Measurements from ENCODE around the gene MAP3K12. TPM values are rescaled to one million over a fixed set of nuclear protein-coding genes. Genes with fewer than 3 reads are reported as not detected.
A peak's percentile ranks its signal among the peaks of the same experiment; 100 is the strongest.

Gene MAP3K12
- total and polyA plus RNA-seq, 2 donors from 2014 or later: 15.2 to 21.8 TPM

DNA sequence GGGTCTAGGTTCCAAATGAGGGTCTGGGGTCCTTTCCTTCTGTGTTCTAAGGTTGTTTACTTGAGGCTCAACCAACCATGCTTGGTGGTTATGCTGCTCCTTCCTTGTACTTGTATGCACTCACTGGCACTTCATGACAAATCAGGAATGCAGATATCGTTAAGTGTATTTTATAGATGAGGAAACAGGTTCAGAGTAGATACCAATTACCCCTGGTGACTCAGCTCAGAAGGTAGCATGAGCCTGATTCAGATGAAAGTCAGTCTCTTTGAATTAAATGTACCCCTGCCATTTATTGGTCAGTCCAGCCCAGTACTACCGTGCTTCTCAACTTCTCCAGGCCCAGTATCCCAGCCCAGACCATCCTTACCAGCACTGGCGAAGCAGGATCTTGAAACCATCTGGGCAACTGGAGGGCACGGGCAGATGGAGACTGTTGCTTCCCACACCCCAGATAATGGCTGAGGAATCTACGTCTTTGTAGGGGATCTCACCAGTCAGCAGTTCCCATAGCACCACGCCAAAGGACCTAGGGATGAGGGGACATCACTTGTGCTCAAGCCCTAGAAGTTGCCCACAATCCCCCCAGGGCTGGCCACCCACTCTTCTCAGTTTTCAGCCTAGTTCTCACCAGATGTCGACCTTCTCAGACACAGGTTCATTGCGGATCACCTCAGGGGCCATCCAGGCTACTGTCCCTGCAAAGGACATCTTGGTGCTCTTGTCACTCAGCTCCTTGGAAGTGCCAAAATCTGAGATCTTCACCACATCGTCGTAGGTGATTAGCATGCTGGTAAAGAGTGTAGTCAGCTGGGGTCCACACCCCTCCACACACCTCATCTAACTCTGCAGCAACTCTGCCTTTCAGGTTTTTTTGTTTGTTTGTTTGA lies 14.3 kb downstream of the MAP3K12 start:
- no peak for TF ChIP-seq CTCF (IDR thresholded peaks at IDR 0.05; ENCODE audit: borderline replicate concordance, extremely low read depth, insufficient read depth)
- H3K4me3 ChIP-seq (ENCODE audit: low read length in 3 of 3): no peak overlapping the region
- intact Hi-C loops (cut with DNase I): no loop called here
- no peaks in the 10 kb centered on the region for H3K27me3 ChIP-seq (ENCODE audit: control insufficient read depth, insufficient read depth, low read length)
- peaks cover 10 to 36% (median 28%) of the 10 kb centered on the region in 3 donors for H3K36me3 ChIP-seq (ENCODE audit: control insufficient read depth in 2 of 3, insufficient read depth in 3 of 3, low read length in 3 of 3)
- no peak overlapping the region for H3K27ac ChIP-seq (ENCODE audit: low read depth in 2 of 2, low read length in 2 of 2)
- H3K4me1 ChIP-seq (ENCODE audit: control insufficient read depth in 2 of 3, insufficient read depth in 2 of 3, low read depth in 1 of 3, low read length in 3 of 3): peaks cover 0 to 3% (median 3%) of the 10 kb centered on the region in 3 donors
- FAIRE-seq: no peak
- H3K9ac ChIP-seq (ENCODE audit: low read length in 3 of 3): no peak overlapping the region
- no peak for DNase-seq
- H3K9me3 ChIP-seq (ENCODE audit: control insufficient read depth in 2 of 3, insufficient read depth in 1 of 3, low read length in 3 of 3): no peaks in the 10 kb centered on the region

DNA sequence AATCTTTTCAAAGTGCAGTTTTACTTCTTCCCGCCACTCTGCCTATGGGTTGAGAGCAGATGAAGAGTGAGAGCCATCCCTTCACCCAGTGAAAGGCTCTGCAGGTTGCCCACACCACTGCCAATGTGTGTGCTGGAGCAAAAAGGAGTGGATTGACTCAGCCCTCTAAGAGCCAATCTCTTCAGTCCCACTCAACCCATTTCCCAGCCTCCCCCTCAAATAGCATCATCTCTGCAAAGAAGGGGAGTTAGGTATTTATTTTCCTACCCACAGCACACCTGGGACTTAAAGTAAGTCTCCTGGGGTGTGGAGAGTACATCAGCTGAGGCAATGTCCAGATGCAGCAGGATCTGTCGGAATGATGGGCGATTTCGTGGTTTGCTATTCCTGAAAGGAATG lies 15.3 kb downstream of the MAP3K12 start:
- DNase-seq (no peak), FAIRE-seq (no peak)
- Histone ChIP-seq H3K27me3 (ENCODE audit: control insufficient read depth, insufficient read depth, low read length) (no peaks in the 10 kb centered on the region), H3K4me1 (ENCODE audit: control insufficient read depth in 2 of 3, insufficient read depth in 2 of 3, low read depth in 1 of 3, low read length in 3 of 3) (no peaks in the 10 kb centered on the region), H3K9me3 (ENCODE audit: control insufficient read depth in 2 of 3, insufficient read depth in 1 of 3, low read length in 3 of 3) (no peaks in the 10 kb centered on the region), H3K36me3 (ENCODE audit: control insufficient read depth in 2 of 3, insufficient read depth in 3 of 3, low read length in 3 of 3) (peaks cover 11 to 46% (median 31%) of the 10 kb centered on the region in 3 donors), H3K4me3 (ENCODE audit: low read length in 3 of 3) (no peak overlapping the region), H3K9ac (ENCODE audit: low read length in 3 of 3) (no peak overlapping the region), H3K27ac (ENCODE audit: low read depth in 2 of 2, low read length in 2 of 2) (peak overlapping the region in 1 of 2 donors; percentile 28)
- intact Hi-C loops (cut with DNase I): no loop called here
- no peak for TF ChIP-seq CTCF (IDR thresholded peaks at IDR 0.05; ENCODE audit: borderline replicate concordance, extremely low read depth, insufficient read depth)

- Histone ChIP-seq H3K36me3 (ENCODE audit: control insufficient read depth in 2 of 3, insufficient read depth in 3 of 3, low read length in 3 of 3) (peaks cover 11 to 51% (median 33%) of the 10 kb centered on the region in 3 donors), H3K9ac (ENCODE audit: low read length in 3 of 3) (no peak overlapping the region), H3K4me3 (ENCODE audit: low read length in 3 of 3) (no peak overlapping the region), H3K27me3 (ENCODE audit: control insufficient read depth, insufficient read depth, low read length) (no peaks in the 10 kb centered on the region), H3K27ac (ENCODE audit: low read depth in 2 of 2, low read length in 2 of 2) (peak overlapping the region in 1 of 2 donors; percentile 28), H3K4me1 (ENCODE audit: control insufficient read depth in 2 of 3, insufficient read depth in 2 of 3, low read depth in 1 of 3, low read length in 3 of 3) (no peaks in the 10 kb centered on the region), H3K9me3 (ENCODE audit: control insufficient read depth in 2 of 3, insufficient read depth in 1 of 3, low read length in 3 of 3) (no peaks in the 10 kb centered on the region)
- intact Hi-C loops (cut with DNase I): no loop called here
- DNase-seq: peak in 1 of 5 donors; percentile 42
- no peak for TF ChIP-seq CTCF (IDR thresholded peaks at IDR 0.05; ENCODE audit: borderline replicate concordance, extremely low read depth, insufficient read depth)
- no peak for FAIRE-seq
Observed at GRCh38 chr12:53483225-53483978, 15.9 kb downstream of the MAP3K12 start.

Data from kidney (tissue), 14 donors.